K562 (cell line): ENCODE data around the gene PTGIR. TPM values are rescaled to one million over a fixed set of nuclear protein-coding genes. Genes with fewer than 3 reads are reported as not detected.

Source experiments
- C11orf30 ChIP-seq: fragments of 450-650 bp; IDR thresholded peaks from 2 replicates; pipeline ENCODE4 v1.6.1; 2016; ENCODE audit warnings: low read depth, mild to moderate bottlenecking
- COPS2 ChIP-seq: fragments of 450-650 bp; conservative IDR thresholded peaks from 2 replicates; pipeline ENCODE4 v1.6.1; 2016; ENCODE audit warnings: mild to moderate bottlenecking, moderate library complexity
- HCFC1 ChIP-seq: IDR thresholded peaks from 2 replicates; pipeline ENCODE4 v1.6.1; 2012; ENCODE audit warnings: low read depth, low read length, improper control_type of control experiment
- SIN3A ChIP-seq, 2 experiments: fragments of 150-350 bp in 1 of 2; IDR thresholded peaks; 2 replicates each; pipeline ENCODE4 v1.6.1; 2011 to 2016; ENCODE audit warnings: borderline replicate concordance in 2 of 2, low read depth in 2 of 2, low read length in 2 of 2, mild to moderate bottlenecking in 2 of 2, moderate library complexity in 2 of 2; ENCODE audit not compliant: control insufficient read depth in 1 of 2
- SMARCB1 ChIP-seq: IDR thresholded peaks from 2 replicates; pipeline ENCODE4 v1.6.1; 2011; ENCODE audit warnings: improper control_type of control experiment, low read depth; ENCODE audit not compliant: insufficient read length
- ZNF41 ChIP-seq: fragments of 250-450 bp; sonication (Bioruptor Pico); conservative IDR thresholded peaks from 2 replicates; pipeline ENCODE4 v1.4.0; 2020; ENCODE audit warnings: mild to moderate bottlenecking
- ZNF76 ChIP-seq: fragments of 250-450 bp; sonication (Bioruptor Pico); IDR thresholded peaks from 2 replicates; pipeline ENCODE4 v1.4.0; 2020; ENCODE audit warnings: mild to moderate bottlenecking, moderate library complexity, borderline replicate concordance
- polyA plus RNA-seq, 8 experiments: library from polyadenylated mRNA; depleted of rRNA in 4 of 8; stranded (reverse) in 5 of 8; unstranded in 3 of 8; fragments of >200 nt; fragmentation: Nextera tagmentation in 2 of 8; fragmentation: Illumina TruSeq in 1 of 8; extraction: Ambion mirVana in 2 of 8; extraction: Trizol in 1 of 8; gene quantifications; 2 replicates each; pipeline versions ENCODE4 v1.2.1 to v1.2.3, GENCODE V29; 2011 to 2014; ENCODE audit warnings: inconsistent platforms in 1 of 8, missing spikeins in 1 of 8
- total RNA-seq, 7 experiments: library from RNA; depleted of rRNA in 6 of 7; stranded (reverse); fragments of >200 nt in 6 of 7; fragmentation: Illumina TruSeq in 2 of 7; extraction: Trizol in 2 of 7; gene quantifications; 2 replicates each; pipeline versions ENCODE4 v1.2.1 to v1.2.3, GENCODE V29; 2011 to 2021; ENCODE audit warnings: low replicate concordance in 1 of 7
- TF ChIP-seq, protein P1 (sequence below), 2 experiments: fragments of 150-350 bp in 1 of 2; IDR thresholded peaks; 2 replicates each; pipeline ENCODE4 v1.6.1; 2012 to 2016; ENCODE audit warnings: low read depth in 2 of 2, low read length in 2 of 2, mild to moderate bottlenecking in 1 of 2, moderate library complexity in 1 of 2
- TF ChIP-seq, protein P2 (sequence below): fragments of 450-650 bp; conservative IDR thresholded peaks from 2 replicates; pipeline ENCODE4 v1.6.1; 2016; ENCODE audit warnings: missing genetic modification characterization, low read depth, mild to moderate bottlenecking, missing compliant biosample characterization, moderate library complexity
- TF ChIP-seq, protein P3 (sequence below), 2 experiments: fragments of 450-650 bp; formaldehyde crosslinking in 1 of 2; IDR thresholded peaks; 2 replicates each; pipeline versions ENCODE4 v1.4.0 to v1.6.1; 2014 to 2020; ENCODE audit warnings: mild to moderate bottlenecking in 2 of 2, borderline replicate concordance in 1 of 2, low read depth in 1 of 2
- TF ChIP-seq, protein P4 (sequence below): sonication (generic); formaldehyde crosslinking; IDR thresholded peaks from 2 replicates; pipeline ENCODE4 v1.8.0; 2023; ENCODE audit warnings: mild to moderate bottlenecking, missing genetic modification reagents

The PTGIR gene
- total and polyA plus RNA-seq, 9 of the 15 experiments (the other 6 are each of a cell fraction or from before 2014, with no cell fraction given), result 0.11 to 3.4 (median 1.1) TPM; not detected in 1

DNA sequence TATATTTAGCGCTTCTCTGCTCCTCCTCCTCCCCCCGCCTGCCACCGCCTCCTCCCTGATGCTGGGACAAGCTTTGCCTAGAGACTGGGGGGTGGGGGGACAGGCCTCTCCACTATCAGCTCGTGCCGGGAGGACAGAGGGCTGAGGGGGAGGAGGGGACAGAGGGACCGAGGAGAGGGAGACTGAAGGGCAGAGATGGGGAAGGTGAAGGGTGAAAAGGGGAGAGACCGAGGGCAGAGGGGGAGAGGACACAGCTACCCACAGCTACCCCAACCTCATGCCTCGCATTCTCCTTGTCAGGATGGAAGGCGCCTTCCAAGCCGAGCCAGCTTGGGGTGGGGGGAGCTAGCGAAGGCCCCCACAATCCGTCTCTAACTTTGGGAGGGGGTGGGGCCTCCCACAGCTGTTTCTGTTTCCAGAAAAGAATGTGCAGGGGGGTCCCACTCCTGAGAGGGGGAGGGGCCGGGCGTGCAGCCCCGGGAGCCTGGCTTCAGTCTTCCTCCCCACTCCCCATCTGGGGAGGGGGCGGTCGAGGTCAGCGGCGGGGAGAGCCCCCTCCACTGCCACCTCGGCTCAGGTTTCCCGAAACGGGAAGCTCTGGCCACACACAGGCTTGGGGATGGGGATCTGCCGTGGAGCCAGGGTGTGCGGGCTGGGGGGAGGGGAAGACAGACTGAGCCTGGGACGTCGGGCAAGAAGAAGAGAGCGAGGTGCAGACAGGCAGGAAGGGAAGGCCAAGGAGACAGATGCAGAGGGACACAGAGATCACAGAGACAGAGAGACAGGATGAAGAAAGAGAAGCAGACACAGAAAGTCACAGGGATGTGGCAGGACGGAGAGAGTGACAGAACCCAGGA lies 34.5 kb upstream of the PTGIR start (continued):
- TF ChIP-seq, protein P1, sequence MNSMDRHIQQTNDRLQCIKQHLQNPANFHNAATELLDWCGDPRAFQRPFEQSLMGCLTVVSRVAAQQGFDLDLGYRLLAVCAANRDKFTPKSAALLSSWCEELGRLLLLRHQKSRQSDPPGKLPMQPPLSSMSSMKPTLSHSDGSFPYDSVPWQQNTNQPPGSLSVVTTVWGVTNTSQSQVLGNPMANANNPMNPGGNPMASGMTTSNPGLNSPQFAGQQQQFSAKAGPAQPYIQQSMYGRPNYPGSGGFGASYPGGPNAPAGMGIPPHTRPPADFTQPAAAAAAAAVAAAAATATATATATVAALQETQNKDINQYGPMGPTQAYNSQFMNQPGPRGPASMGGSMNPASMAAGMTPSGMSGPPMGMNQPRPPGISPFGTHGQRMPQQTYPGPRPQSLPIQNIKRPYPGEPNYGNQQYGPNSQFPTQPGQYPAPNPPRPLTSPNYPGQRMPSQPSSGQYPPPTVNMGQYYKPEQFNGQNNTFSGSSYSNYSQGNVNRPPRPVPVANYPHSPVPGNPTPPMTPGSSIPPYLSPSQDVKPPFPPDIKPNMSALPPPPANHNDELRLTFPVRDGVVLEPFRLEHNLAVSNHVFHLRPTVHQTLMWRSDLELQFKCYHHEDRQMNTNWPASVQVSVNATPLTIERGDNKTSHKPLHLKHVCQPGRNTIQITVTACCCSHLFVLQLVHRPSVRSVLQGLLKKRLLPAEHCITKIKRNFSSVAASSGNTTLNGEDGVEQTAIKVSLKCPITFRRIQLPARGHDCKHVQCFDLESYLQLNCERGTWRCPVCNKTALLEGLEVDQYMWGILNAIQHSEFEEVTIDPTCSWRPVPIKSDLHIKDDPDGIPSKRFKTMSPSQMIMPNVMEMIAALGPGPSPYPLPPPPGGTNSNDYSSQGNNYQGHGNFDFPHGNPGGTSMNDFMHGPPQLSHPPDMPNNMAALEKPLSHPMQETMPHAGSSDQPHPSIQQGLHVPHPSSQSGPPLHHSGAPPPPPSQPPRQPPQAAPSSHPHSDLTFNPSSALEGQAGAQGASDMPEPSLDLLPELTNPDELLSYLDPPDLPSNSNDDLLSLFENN (IDR thresholded peaks at IDR 0.05; ENCODE audit: low read depth in 2 of 2, low read length in 2 of 2), result no peak
- no peak for TF ChIP-seq SMARCB1
- TF ChIP-seq, protein P2, sequence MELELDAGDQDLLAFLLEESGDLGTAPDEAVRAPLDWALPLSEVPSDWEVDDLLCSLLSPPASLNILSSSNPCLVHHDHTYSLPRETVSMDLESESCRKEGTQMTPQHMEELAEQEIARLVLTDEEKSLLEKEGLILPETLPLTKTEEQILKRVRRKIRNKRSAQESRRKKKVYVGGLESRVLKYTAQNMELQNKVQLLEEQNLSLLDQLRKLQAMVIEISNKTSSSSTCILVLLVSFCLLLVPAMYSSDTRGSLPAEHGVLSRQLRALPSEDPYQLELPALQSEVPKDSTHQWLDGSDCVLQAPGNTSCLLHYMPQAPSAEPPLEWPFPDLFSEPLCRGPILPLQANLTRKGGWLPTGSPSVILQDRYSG, result no peak
- TF ChIP-seq C11orf30, result no peak
- TF ChIP-seq SIN3A (IDR thresholded peaks at IDR 0.05; ENCODE audit: borderline replicate concordance in 2 of 2, control insufficient read depth in 1 of 2, low read depth in 2 of 2, low read length in 2 of 2), result no peak; a peak in 1 of 4 replicates
- TF ChIP-seq, protein P3, sequence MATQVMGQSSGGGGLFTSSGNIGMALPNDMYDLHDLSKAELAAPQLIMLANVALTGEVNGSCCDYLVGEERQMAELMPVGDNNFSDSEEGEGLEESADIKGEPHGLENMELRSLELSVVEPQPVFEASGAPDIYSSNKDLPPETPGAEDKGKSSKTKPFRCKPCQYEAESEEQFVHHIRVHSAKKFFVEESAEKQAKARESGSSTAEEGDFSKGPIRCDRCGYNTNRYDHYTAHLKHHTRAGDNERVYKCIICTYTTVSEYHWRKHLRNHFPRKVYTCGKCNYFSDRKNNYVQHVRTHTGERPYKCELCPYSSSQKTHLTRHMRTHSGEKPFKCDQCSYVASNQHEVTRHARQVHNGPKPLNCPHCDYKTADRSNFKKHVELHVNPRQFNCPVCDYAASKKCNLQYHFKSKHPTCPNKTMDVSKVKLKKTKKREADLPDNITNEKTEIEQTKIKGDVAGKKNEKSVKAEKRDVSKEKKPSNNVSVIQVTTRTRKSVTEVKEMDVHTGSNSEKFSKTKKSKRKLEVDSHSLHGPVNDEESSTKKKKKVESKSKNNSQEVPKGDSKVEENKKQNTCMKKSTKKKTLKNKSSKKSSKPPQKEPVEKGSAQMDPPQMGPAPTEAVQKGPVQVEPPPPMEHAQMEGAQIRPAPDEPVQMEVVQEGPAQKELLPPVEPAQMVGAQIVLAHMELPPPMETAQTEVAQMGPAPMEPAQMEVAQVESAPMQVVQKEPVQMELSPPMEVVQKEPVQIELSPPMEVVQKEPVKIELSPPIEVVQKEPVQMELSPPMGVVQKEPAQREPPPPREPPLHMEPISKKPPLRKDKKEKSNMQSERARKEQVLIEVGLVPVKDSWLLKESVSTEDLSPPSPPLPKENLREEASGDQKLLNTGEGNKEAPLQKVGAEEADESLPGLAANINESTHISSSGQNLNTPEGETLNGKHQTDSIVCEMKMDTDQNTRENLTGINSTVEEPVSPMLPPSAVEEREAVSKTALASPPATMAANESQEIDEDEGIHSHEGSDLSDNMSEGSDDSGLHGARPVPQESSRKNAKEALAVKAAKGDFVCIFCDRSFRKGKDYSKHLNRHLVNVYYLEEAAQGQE (IDR thresholded peaks at IDR 0.05; ENCODE audit: borderline replicate concordance), result no peak
- TF ChIP-seq, protein P3 (CRISPR knock-in tag; IDR thresholded peaks at IDR 0.05; ENCODE audit: low read depth), result no peak
- TF ChIP-seq, protein P4, sequence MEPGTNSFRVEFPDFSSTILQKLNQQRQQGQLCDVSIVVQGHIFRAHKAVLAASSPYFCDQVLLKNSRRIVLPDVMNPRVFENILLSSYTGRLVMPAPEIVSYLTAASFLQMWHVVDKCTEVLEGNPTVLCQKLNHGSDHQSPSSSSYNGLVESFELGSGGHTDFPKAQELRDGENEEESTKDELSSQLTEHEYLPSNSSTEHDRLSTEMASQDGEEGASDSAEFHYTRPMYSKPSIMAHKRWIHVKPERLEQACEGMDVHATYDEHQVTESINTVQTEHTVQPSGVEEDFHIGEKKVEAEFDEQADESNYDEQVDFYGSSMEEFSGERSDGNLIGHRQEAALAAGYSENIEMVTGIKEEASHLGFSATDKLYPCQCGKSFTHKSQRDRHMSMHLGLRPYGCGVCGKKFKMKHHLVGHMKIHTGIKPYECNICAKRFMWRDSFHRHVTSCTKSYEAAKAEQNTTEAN, result no peak
- no peak for TF ChIP-seq HCFC1
- TF ChIP-seq ZNF41 (CRISPR knock-in tag), result no peak
- no peak for TF ChIP-seq COPS2
- no peak for TF ChIP-seq ZNF76 (CRISPR knock-in tag)
